Panc1 (cell line): ENCODE results near the gene AOC1.

ENCODE experiments used
- POLR2AphosphoS5 ChIP-seq: IDR thresholded peaks from 2 replicates; pipeline ENCODE4 v1.6.1; 2012; ENCODE audit warnings: mild to moderate bottlenecking, low read depth, low read length, moderate library complexity
- TF ChIP-seq, protein P1 (sequence below): fragments of 450-650 bp; IDR thresholded peaks from 2 replicates; pipeline ENCODE4 v1.5.1; 2017; ENCODE audit warnings: mild to moderate bottlenecking

DNA sequence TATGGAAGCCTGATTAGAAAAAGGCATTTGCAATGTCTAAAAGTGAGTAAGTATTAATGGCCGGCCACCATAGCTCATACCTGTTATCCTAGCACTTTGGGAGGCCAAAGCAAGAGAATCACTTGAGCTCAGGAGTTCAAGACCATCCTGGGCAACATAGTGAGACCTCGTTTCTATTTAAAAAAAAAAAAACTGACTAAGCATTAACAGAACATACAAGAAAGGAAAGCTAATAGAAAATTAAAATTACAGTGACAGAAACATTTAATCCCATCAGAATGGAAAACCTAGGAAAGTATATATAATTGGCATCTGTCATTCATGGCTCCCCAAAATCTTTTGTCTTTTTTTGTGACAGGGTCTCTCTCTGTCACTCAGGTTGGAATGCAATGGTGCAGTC is 55.9 kb downstream of the AOC1 start:
- TF ChIP-seq, protein P1, sequence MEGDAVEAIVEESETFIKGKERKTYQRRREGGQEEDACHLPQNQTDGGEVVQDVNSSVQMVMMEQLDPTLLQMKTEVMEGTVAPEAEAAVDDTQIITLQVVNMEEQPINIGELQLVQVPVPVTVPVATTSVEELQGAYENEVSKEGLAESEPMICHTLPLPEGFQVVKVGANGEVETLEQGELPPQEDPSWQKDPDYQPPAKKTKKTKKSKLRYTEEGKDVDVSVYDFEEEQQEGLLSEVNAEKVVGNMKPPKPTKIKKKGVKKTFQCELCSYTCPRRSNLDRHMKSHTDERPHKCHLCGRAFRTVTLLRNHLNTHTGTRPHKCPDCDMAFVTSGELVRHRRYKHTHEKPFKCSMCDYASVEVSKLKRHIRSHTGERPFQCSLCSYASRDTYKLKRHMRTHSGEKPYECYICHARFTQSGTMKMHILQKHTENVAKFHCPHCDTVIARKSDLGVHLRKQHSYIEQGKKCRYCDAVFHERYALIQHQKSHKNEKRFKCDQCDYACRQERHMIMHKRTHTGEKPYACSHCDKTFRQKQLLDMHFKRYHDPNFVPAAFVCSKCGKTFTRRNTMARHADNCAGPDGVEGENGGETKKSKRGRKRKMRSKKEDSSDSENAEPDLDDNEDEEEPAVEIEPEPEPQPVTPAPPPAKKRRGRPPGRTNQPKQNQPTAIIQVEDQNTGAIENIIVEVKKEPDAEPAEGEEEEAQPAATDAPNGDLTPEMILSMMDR: no peak
- no peak for TF ChIP-seq POLR2AphosphoS5
